PC-3 (cell line): ENCODE measurements around the gene PACS1. TPM values are rescaled to one million over a fixed set of nuclear protein-coding genes. Genes with fewer than 3 reads are reported as not detected.

ENCODE experiments used
- ATAC-seq: fragments of 200-7000 bp; cut with Tn5 transposase; 2 replicates; pipeline ENCODE4 v1.9.1; 2020; ENCODE audit warnings: mild to moderate bottlenecking, moderate library complexity
- BruUV-seq: library from RNA; stranded (reverse); fragments of 400-500 nt; replicated peaks from 2 replicates; lab custom pipeline; 2021; lab: Mats Ljungman, UMichigan
- CTCF ChIA-PET: fragments of 300-600 bp; sonication (Branson Sonifier 250); formaldehyde crosslinking; loops from one replicate; lab custom pipeline; 2022; ENCODE audit warnings: antibody characterized with exemption; lab: Charles Lee
- POLR2A ChIA-PET: fragments of 300-600 bp; sonication (Branson Sonifier 250); formaldehyde crosslinking; loops from one replicate; lab custom pipeline; 2022; ENCODE audit warnings: antibody characterized with exemption; ENCODE audit not compliant: unreplicated experiment; lab: Charles Lee
- DNase-seq: peaks from one replicate; pipeline ENCODE4 v3.0.0-alpha.2; 2015
- H2AFZ ChIP-seq: fragments of 300-600 bp; sonication (generic); 2 replicates; pipeline ENCODE4 v1.6.0; 2016; ENCODE audit warnings: antibody characterized with exemption, low read length
- H3F3A ChIP-seq: fragments of 300-600 bp; sonication (generic); one replicate; pipeline ENCODE4 v1.6.0; 2017; ENCODE audit warnings: antibody characterized with exemption, low read length, control low read depth, mild to moderate bottlenecking; ENCODE audit not compliant: unreplicated experiment
- H3K27ac ChIP-seq: fragments of 300-600 bp; sonication (generic); 2 replicates; pipeline ENCODE4 v1.5.1; 2016; ENCODE audit warnings: mild to moderate bottlenecking, low read length
- H3K27me3 ChIP-seq: fragments of 300-600 bp; sonication (generic); 2 replicates; pipeline ENCODE4 v1.6.1; 2016; ENCODE audit warnings: low read length, mixed read lengths
- H3K36me3 ChIP-seq: fragments of 300-600 bp; sonication (generic); 2 replicates; pipeline ENCODE4 v1.6.1; 2016; ENCODE audit warnings: low read depth, mixed run types, low read length, mixed read lengths
- H3K4me1 ChIP-seq: fragments of 300-600 bp; sonication (generic); 2 replicates; pipeline ENCODE4 v1.5.1; 2016; ENCODE audit warnings: low read length; ENCODE audit not compliant: insufficient read depth
- H3K4me2 ChIP-seq: fragments of 300-600 bp; sonication (generic); 2 replicates; pipeline ENCODE4 v1.6.0; 2016; ENCODE audit warnings: low read length
- H3K4me3 ChIP-seq: fragments of 300-600 bp; sonication (generic); 2 replicates; pipeline ENCODE4 v1.5.1; 2016; ENCODE audit warnings: mild to moderate bottlenecking, low read length, mixed read lengths
- H3K79me2 ChIP-seq: fragments of 300-600 bp; sonication (generic); 2 replicates; pipeline ENCODE4 v1.6.1; 2017; ENCODE audit warnings: low read length, mixed read lengths
- H3K9ac ChIP-seq: fragments of 300-600 bp; sonication (generic); 2 replicates; pipeline ENCODE4 v1.6.0; 2016; ENCODE audit warnings: mild to moderate bottlenecking, low read length
- H3K9me2 ChIP-seq: fragments of 300-600 bp; sonication (generic); replicated peaks from 2 replicates; pipeline ENCODE4 v1.6.1; 2016; ENCODE audit warnings: mixed run types, low read length, mixed read lengths
- H3K9me3 ChIP-seq: fragments of 300-600 bp; sonication (generic); 2 replicates; pipeline ENCODE4 v1.6.1; 2016; ENCODE audit warnings: low read length, mixed read lengths
- H4K20me1 ChIP-seq: fragments of 300-600 bp; sonication (generic); 2 replicates; pipeline ENCODE4 v1.6.1; 2016; ENCODE audit warnings: low read length, mixed read lengths
- CTCF ChIP-seq: fragments of 300-600 bp; sonication (generic); conservative IDR thresholded peaks from 2 replicates; pipeline ENCODE4 v1.5.1; 2017; ENCODE audit warnings: antibody characterized with exemption, low read depth, mild to moderate bottlenecking, low read length
- EZH2 ChIP-seq: fragments of 300-600 bp; sonication (generic); IDR thresholded peaks from one replicate; pipeline ENCODE4 v1.6.1; 2017; ENCODE audit warnings: antibody characterized with exemption, mild to moderate bottlenecking, low read length; ENCODE audit not compliant: unreplicated experiment
- EZH2phosphoT487 ChIP-seq: fragments of 300-600 bp; sonication (generic); IDR thresholded peaks from 2 replicates; pipeline ENCODE4 v1.6.1; 2018; ENCODE audit warnings: mild to moderate bottlenecking, antibody characterized with exemption, low read length, borderline replicate concordance
- intact Hi-C: fragments of 100-400 bp; cut with micrococcal nuclease; formaldehyde crosslinking; loops from 2 replicates; pipeline ENCODE4 v1.9.0; 2023
- total RNA-seq: library from RNA; depleted of rRNA; stranded (reverse); fragments of >200 nt; gene quantifications from 2 replicates; pipeline ENCODE4 v1.2.3, GENCODE V29; 2014

The PACS1 gene
- total RNA-seq, 1 experiment from 2014 or later = 28.7 TPM

- Histone ChIP-seq H3K27ac (no peak overlapping the region), H4K20me1 (no peaks in the 10 kb centered on the region), H3K9ac (no peak overlapping the region), H3K9me3 (no peaks in the 10 kb centered on the region), H3K9me2 (no peaks in the 10 kb centered on the region), H2AFZ (no peak overlapping the region), H3K27me3 (no peaks in the 10 kb centered on the region), H3K79me2 (peaks cover 61% of the 10 kb centered on the region), H3K4me1 (peaks cover 25% of the 10 kb centered on the region), H3F3A (peaks cover 7% of the 10 kb centered on the region), H3K4me2 (no peak overlapping the region), H3K4me3 (no peak overlapping the region), H3K36me3 (peaks cover 7% of the 10 kb centered on the region)
- CTCF ChIA-PET = no interaction called here
- ATAC-seq (no peak), DNase-seq (no peak)
- TF ChIP-seq EZH2 (no peak), CTCF (no peak), EZH2phosphoT487 (no peak)
- intact Hi-C loops = loop anchor here (5.0 kb wide), 1 partner anchor 39 kb away; no protein-coding TSS in a partner anchor
- BruUV-seq = no TSS peak
- POLR2A ChIA-PET = interaction anchor here (0.6 to 0.7 kb wide), 2 partner anchors 158 to 240 kb away, joined by 3 to 24 read pairs; no protein-coding TSS in a partner anchor
These were observed 3.6 kb downstream of the PACS1 start for GRCh38 chr11:66073669-66074068.

GRCh38 chr11:66075273-66075672 lies 5.2 kb downstream of the PACS1 start:
- no peaks in the 10 kb centered on the region for H3K27me3 ChIP-seq
- CTCF ChIA-PET = no interaction called here
- no peaks in the 10 kb centered on the region for H3K9me3 ChIP-seq
- no peak overlapping the region for H2AFZ ChIP-seq
- BruUV-seq = no TSS peak
- peaks cover 75% of the 10 kb centered on the region for H3K79me2 ChIP-seq
- H3K9ac ChIP-seq = no peak overlapping the region
- no peak overlapping the region for H3K4me3 ChIP-seq
- no peak for ATAC-seq
- no peak for DNase-seq
- H3K27ac ChIP-seq = no peak overlapping the region
- H3K4me2 ChIP-seq = no peak overlapping the region
- TF ChIP-seq EZH2phosphoT487 (no peak), EZH2 (no peak), CTCF (no peak)
- intact Hi-C loops = no loop called here
- H3F3A ChIP-seq = no peaks in the 10 kb centered on the region
- POLR2A ChIA-PET = interaction anchor here (0.6 kb wide), 1 partner anchor 19 kb away, joined by 4 read pairs; no protein-coding TSS in a partner anchor
- peaks cover 26% of the 10 kb centered on the region for H3K4me1 ChIP-seq
- no peaks in the 10 kb centered on the region for H3K9me2 ChIP-seq
- H4K20me1 ChIP-seq = no peaks in the 10 kb centered on the region
- H3K36me3 ChIP-seq = no peaks in the 10 kb centered on the region; the same call in none of the 2 replicates

- H3K9me2 ChIP-seq = no peaks in the 10 kb centered on the region
- H3K4me1 ChIP-seq = peaks cover 34% of the 10 kb centered on the region
- POLR2A ChIA-PET = no interaction called here
- H3K79me2 ChIP-seq = peaks cover 72% of the 10 kb centered on the region
- ATAC-seq (no peak), DNase-seq (no peak)
- intact Hi-C loops = no loop called here
- no peaks in the 10 kb centered on the region for H3K27me3 ChIP-seq
- no peak overlapping the region for H3K4me2 ChIP-seq
- H2AFZ ChIP-seq = no peak overlapping the region
- no peaks in the 10 kb centered on the region for H3F3A ChIP-seq
- H3K9me3 ChIP-seq = no peaks in the 10 kb centered on the region
- no peak for TF ChIP-seq EZH2
- no peak for TF ChIP-seq CTCF
- BruUV-seq = no TSS peak
- H3K36me3 ChIP-seq = no peaks in the 10 kb centered on the region; the same call in none of the 2 replicates
- no peak overlapping the region for H3K9ac ChIP-seq
- H3K27ac ChIP-seq = no peak overlapping the region
- H4K20me1 ChIP-seq = no peaks in the 10 kb centered on the region
- no peak overlapping the region for H3K4me3 ChIP-seq
- CTCF ChIA-PET = no interaction called here
These were observed 6.5 kb downstream of the PACS1 start for GRCh38 chr11:66076561-66076960.
